Activated naive CD8-positive, alpha-beta T cell treated with anti-CD3 and anti-CD28 coated beads, Interleukin-2, amount 10 ng/mL, durations not matched to agents 7 days and 5 days (primary cell): ENCODE results near the gene ADIRF. TPM values are rescaled to one million over a fixed set of nuclear protein-coding genes. Genes with fewer than 3 reads are reported as not detected.
"Not testable (repeated sequence)": the region's sequence is repeated elsewhere in the genome, so short reads cannot be mapped to it uniquely, and the experiment has no call there.

ENCODE experiments used
- ATAC-seq: fragments of 150-1000 bp; cut with Tn5 transposase; one replicate; pipeline ENCODE4 v1.10.0; 2021; ENCODE audit warnings: low read depth, moderate library complexity
- POLR2A ChIA-PET: fragments of 350-600 bp; sonication (Branson Sonifier 250); formaldehyde crosslinking; loops from one replicate; lab custom pipeline; 2021; ENCODE audit warnings: antibody characterized with exemption; lab: Charles Lee
- DNase-seq: peaks from one replicate; pipeline ENCODE4 v3.0.0; 2021
- H3K27ac Mint-ChIP-seq: one replicate; pipeline ENCODE4 v1.8.0; 2022; ENCODE audit warnings: mild to moderate bottlenecking, mixed read lengths
- H3K27me3 Mint-ChIP-seq: one replicate; pipeline ENCODE4 v1.8.0; 2022; ENCODE audit warnings: mild to moderate bottlenecking, moderate library complexity, mixed read lengths
- H3K36me3 Mint-ChIP-seq: one replicate; pipeline ENCODE4 v1.8.0; 2021; ENCODE audit warnings: mild to moderate bottlenecking, mixed read lengths
- H3K4me1 Mint-ChIP-seq: one replicate; pipeline ENCODE4 v1.8.0; 2021; ENCODE audit warnings: mixed read lengths
- H3K4me3 Mint-ChIP-seq: one replicate; pipeline ENCODE4 v1.8.0; 2022; ENCODE audit warnings: mild to moderate bottlenecking, moderate library complexity, mixed read lengths
- H3K9me3 Mint-ChIP-seq: one replicate; pipeline ENCODE4 v1.8.0; 2021; ENCODE audit warnings: mixed read lengths
- total RNA-seq, 2 experiments: library from RNA; stranded (reverse); gene quantifications; one replicate each; pipeline ENCODE4 v1.2.3, GENCODE V29; 2021

Gene ADIRF
- total RNA-seq: not detected

DNA sequence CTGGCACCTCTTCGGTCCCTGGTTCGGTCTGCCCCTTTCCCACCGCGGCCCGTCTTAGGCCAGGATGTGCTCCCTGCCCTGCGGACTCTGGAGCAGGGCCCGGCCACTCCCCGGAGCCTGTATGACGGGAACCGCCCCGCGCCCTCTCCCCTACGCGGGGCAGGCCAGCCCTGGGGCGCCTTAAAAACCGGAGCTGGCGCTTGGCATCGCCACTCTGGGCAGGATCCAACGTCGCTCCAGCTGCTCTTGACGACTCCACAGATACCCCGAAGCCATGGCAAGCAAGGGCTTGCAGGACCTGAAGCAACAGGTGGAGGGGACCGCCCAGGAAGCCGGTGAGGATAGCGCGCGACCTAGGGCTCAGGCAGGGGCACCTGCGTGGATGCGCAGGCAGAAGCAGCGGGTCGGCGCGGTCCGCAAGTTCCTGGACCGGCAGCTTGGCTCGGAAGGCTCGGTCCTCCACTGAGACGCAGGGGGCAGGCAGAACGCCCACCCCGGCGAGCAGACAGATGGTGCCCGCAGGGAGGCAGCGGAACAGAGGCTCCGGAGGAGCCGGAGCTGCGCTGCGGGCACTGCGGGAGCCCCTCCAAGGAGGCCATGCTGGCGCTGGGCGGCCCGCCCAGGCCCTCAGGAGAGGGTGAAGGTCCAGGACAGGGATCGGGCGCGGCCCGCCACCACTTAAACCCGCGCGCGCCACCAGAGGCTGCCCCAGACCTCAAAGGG lies at the start of gene ADIRF:
Gene ADIRF, plus strand, starts transcription at position 212 of the 723 bp plus-strand sequence. Its CDS starts 63 bp downstream, at position 275.
- DNase-seq: no peak
- POLR2A ChIA-PET: interaction anchor here (0.6 kb wide), 1 partner anchor 124 kb away, joined by 3 read pairs; no protein-coding TSS in a partner anchor
- H3K27me3 Mint-ChIP-seq: peaks cover 19% of the 10 kb centered on the region
- peak within 1 kb of the TSS; percentile 45 for H3K4me3 Mint-ChIP-seq
- H3K9me3 Mint-ChIP-seq: no peaks in the 10 kb centered on the region
- peaks cover 28% of the 10 kb centered on the region for H3K4me1 Mint-ChIP-seq
- H3K36me3 Mint-ChIP-seq: no peaks in the 10 kb centered on the region
- no peak within 1 kb of the TSS for H3K27ac Mint-ChIP-seq
- ATAC-seq: no peak

DNA sequence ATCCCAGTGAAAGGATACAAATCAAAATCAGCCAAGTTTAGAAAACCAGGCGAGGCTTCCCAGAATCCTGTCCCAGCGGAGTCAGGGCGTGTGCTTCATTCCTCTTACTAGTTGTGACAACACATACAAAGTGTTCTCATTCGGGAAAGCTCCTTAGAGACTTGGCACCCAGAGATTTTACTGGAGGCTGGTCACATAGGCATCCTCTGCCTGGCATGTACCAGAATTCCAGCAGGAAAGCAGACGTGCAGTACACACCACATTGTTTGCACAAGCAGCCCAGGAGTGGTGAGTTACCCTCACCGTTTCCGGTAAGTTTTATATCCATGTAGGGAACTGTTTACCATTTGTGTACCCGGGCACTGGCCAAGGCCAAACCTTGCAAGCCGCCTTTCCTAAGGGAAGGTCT lies 45.7 kb upstream of the ADIRF start:
- DNase-seq (no peak), ATAC-seq (no peak)
- Mint-ChIP-seq H3K36me3 (peaks cover 14% of the 10 kb centered on the region), H3K4me1 (no peaks in the 10 kb centered on the region), H3K9me3 (no peaks in the 10 kb centered on the region), H3K27ac (no peak overlapping the region), H3K27me3 (no peaks in the 10 kb centered on the region), H3K4me3 (no peak overlapping the region)
- POLR2A ChIA-PET: no interaction called here

DNA sequence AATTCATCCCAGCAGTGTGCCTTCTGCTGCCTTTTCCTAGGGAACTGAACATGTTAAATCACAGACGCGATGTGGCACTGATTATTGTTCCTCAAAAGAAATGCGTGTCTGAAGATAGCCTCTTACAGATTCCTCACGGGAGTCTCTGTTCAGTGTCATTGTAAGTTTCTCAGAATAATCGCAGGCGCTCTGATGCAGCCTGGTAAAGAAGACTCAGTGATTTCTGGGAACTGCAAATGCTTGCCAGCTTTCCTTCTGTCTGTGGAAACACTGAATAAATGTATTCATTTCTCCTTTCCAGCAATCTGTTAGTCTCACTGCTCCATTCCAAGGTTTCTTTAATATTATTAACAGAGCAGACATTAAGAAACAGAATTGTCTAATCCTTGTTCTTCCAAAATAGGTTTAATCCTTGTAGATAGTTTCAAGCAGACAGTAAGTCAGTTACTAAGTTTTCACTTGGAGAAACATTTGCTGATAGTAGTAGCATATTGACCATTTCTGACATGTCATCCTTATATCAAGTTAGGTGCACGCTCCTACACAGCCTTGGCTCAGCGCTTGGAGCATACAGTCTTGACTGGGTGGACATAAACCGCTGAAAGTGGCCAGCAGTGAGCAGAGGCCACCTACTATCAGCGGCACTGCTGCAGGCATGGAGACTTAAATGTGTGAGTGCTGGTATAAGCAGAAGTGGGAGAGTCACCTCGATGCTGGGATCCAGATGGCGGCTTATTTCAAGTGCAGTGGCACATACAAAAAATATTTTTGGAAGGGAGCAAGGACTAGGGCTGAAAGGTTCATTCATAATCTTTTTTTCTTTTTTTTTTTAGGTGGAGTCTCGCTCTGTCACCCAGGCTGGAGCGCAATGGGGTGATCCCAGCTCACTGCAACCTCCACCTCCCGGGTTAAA lies 38.6 kb upstream of the ADIRF start:
- H3K27ac Mint-ChIP-seq: no peak overlapping the region
- POLR2A ChIA-PET: no interaction called here
- H3K9me3 Mint-ChIP-seq: no peaks in the 10 kb centered on the region

DNA sequence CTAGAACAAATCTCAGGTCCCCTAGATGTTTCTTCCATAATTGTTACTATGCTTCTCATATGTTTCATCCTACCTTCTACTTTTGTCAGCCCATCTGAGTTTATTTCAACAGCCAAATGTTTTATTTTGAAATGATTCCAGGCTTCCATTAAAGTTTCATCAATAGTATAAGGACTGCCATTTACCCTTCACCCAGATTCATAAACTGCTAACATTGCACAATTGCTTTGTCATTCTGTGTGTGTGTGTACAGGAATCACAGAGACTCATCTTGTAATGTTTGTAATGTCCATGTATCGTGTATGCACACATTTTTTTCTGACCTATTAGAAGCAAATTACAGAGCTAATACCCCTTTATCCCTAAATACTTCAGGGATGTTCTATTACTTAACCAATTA lies 36.4 kb upstream of the ADIRF start:
- H3K4me3 Mint-ChIP-seq: no peak overlapping the region
- no peaks in the 10 kb centered on the region for H3K36me3 Mint-ChIP-seq
- H3K9me3 Mint-ChIP-seq: no peaks in the 10 kb centered on the region
- H3K4me1 Mint-ChIP-seq: peaks cover 6% of the 10 kb centered on the region
- DNase-seq: no peak
- no peak for ATAC-seq
- POLR2A ChIA-PET: no interaction called here
- H3K27me3 Mint-ChIP-seq: no peaks in the 10 kb centered on the region
- no peak overlapping the region for H3K27ac Mint-ChIP-seq

More for the DNA sequence above, 38.6 kb upstream of the ADIRF start:
- Mint-ChIP-seq H3K4me3 (no peak overlapping the region), H3K4me1 (peaks cover 6% of the 10 kb centered on the region), H3K36me3 (no peaks in the 10 kb centered on the region), H3K27me3 (no peaks in the 10 kb centered on the region)
- DNase-seq: no peak
- no peak for ATAC-seq

DNA sequence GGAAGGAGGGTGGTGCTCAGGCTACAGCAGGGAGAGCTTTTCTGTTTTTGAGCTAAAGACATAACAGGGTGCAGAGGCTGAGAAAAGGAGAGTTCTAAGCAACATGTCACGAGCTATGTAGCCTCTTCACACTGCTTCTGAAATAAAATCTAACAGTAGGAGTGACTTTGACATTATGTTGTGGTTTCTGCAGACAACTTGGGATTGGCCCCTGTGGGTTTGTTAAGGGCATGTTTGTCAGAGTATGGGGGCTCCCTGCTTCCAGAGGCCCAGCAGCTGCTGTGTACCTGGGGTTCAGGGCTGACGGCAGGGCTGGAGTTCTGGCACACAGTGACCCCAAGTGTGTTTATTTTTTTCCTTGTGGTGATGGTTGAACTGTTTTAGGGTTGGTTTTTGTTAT lies 35.6 kb upstream of the ADIRF start:
- Mint-ChIP-seq H3K4me3 (no peak overlapping the region), H3K4me1 (peaks cover 6% of the 10 kb centered on the region), H3K36me3 (no peaks in the 10 kb centered on the region), H3K27me3 (peaks cover 2% of the 10 kb centered on the region), H3K9me3 (no peaks in the 10 kb centered on the region), H3K27ac (peak overlapping the region; percentile 15)
- no peak for ATAC-seq
- POLR2A ChIA-PET: no interaction called here
- no peak for DNase-seq

DNA sequence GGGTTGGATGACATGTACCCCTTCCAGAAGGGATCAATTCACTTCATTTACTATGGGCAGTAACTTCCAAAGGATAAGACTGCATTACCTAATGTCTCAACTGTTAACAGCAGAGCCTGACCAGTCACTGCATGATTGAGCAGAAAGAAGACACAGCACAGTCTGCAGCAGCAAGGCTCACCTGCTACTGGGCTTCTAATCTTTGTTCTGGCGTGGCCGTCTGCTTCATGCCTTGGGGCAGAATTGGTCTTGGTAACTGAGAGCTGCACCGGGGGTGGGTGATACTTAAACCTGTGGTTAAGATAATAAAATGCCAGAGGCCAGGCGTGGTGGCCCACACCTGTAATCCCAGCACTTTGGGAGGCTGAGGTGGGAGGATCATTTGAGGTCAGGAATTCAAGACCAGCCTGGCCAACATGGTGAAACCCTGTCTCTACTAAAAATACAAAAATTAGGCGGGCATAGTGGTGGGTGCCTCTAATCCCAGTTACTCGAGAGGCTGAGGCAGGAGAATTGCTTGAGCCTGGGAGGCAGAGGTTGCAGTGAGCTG lies 34.0 kb upstream of the ADIRF start:
- H3K4me3 Mint-ChIP-seq, DNase-seq, H3K27ac Mint-ChIP-seq, ATAC-seq, H3K27me3 Mint-ChIP-seq, POLR2A ChIA-PET, H3K36me3 Mint-ChIP-seq, H3K9me3 Mint-ChIP-seq, H3K4me1 Mint-ChIP-seq: not testable (repeated sequence)

DNA sequence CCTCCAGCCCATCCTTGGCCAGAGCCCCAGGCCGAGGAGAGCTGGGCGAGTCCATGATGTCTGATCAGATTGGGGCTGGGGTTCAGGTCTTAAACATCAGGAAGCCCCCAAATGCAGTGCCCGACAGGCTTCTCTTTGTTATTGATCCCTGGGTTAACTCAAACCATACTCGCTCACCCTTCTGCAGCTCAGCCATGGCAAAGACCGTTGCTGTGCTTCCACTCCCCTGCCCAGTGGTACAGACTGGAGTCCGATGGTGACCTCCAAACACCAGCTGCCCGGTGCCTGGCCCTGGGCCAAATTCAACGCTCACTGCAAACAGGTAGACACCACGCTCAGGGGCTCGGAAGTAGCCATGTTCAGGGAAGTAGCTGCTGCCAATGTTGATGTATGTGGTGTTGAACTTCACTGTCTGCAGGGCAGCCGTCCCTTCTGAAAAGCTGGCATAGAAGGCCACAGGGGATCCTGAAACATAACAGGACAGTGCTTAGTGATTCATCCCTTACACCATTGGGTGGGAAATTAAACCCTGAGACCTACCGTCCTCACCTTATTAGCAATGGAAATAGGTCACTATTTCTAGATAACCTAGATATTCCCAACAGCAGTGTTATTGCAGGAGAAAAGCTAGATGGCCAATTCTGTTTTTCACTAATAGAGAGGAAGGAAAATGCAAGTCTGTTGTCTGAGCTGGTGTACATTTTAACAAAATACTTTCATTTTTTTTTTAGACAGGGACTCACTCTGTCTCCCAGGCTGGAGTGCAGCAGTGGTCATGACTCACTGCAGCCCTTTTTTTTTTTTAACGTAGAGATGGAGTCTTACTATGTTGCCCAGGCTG lies 31.4 kb upstream of the ADIRF start:
- DNase-seq: no peak
- POLR2A ChIA-PET: no interaction called here

DNA sequence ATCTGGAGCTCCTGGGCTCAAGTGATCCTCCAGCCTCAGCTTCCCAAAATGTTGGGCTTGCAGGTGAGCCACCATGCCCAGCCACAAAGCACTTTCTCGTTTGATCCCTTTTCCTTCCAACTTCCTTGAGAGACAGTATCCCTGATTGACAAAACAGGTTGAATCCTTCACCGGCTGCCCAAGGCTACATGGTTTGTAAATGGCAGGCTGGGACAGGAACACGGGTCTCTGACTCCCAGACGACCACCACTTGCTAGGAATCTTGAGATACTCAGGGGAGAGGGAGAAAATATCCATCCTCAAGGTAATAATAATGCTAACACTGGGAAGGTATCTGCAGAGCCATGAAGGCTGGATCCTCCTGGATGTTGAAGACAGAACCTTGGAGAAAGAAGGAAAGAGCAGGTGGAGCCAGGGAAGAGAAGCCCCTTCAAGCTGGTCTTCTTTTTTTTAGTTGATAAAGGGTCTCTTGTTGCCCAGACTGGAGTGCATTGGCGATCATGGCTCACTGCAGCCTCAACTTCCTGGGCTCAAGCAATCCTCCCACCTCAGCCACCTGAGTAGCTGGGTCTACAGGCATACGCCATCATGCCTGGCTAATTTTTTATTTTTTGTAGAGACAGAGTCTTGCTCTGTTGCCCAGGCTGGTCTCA lies 30.7 kb upstream of the ADIRF start:
- ATAC-seq (no peak), DNase-seq (no peak)
- POLR2A ChIA-PET: no interaction called here
- H3K27ac Mint-ChIP-seq: no peak overlapping the region
- H3K27me3 Mint-ChIP-seq: peaks cover 3% of the 10 kb centered on the region
- H3K4me3 Mint-ChIP-seq: no peak overlapping the region
- peaks cover 4% of the 10 kb centered on the region for H3K4me1 Mint-ChIP-seq
- H3K36me3 Mint-ChIP-seq: no peaks in the 10 kb centered on the region
- no peaks in the 10 kb centered on the region for H3K9me3 Mint-ChIP-seq

More for the DNA sequence above, 31.4 kb upstream of the ADIRF start:
- Mint-ChIP-seq H3K9me3 (no peaks in the 10 kb centered on the region), H3K36me3 (no peaks in the 10 kb centered on the region), H3K27ac (no peak overlapping the region), H3K27me3 (peaks cover 3% of the 10 kb centered on the region), H3K4me1 (peaks cover 6% of the 10 kb centered on the region), H3K4me3 (no peak overlapping the region)
- ATAC-seq: no peak

DNA sequence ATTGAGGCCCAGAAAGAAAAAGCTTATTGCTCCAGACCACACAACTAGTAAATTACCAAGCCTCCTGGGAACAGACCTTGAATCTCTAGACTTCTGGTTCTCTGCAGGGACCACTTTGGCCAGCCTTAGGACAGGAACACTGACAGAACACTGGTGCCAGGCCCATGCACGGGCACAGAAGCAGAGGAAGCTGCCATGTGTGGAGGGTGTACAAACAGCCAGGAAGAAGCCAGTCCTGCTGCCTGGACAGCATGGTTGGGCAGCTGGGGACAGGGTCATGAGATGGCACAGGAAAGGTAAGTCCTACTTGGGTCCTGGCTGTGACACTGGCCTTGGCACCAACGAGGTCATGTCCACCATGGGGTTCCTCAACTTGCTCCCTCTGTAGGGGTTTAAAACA lies 30.0 kb upstream of the ADIRF start:
- no peaks in the 10 kb centered on the region for H3K36me3 Mint-ChIP-seq

DNA sequence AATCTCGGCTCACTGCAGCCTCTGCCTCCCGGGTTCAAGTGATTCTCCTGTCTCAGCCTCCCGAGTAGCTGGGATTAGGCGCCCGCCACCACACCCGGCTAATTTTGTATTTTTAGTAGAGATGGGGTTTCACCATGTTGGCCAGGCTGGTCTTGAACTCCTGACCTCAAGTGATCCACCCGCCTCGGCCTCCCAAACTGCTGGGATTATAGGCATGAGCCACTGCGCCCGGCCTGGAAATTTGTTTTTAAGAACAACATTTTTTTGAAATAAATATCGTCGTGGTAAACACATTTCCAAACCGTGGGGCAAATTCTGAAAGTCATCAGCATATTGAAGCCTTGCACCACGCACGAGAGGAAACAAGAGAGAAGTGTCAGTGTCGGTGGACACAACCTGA lies 28.2 kb upstream of the ADIRF start:
- H3K9me3 Mint-ChIP-seq, H3K36me3 Mint-ChIP-seq, H3K4me3 Mint-ChIP-seq, ATAC-seq, DNase-seq, POLR2A ChIA-PET, H3K4me1 Mint-ChIP-seq, H3K27me3 Mint-ChIP-seq: not testable (repeated sequence)
- H3K27ac Mint-ChIP-seq: peak overlapping the region; percentile 64

More for the DNA sequence above, 30.0 kb upstream of the ADIRF start:
- H3K9me3 Mint-ChIP-seq: no peaks in the 10 kb centered on the region
- H3K4me3 Mint-ChIP-seq: no peak overlapping the region
- no peak for DNase-seq
- POLR2A ChIA-PET: no interaction called here
- H3K27me3 Mint-ChIP-seq: peaks cover 3% of the 10 kb centered on the region
- ATAC-seq: no peak
- H3K27ac Mint-ChIP-seq: no peak overlapping the region
- no peaks in the 10 kb centered on the region for H3K4me1 Mint-ChIP-seq

DNA sequence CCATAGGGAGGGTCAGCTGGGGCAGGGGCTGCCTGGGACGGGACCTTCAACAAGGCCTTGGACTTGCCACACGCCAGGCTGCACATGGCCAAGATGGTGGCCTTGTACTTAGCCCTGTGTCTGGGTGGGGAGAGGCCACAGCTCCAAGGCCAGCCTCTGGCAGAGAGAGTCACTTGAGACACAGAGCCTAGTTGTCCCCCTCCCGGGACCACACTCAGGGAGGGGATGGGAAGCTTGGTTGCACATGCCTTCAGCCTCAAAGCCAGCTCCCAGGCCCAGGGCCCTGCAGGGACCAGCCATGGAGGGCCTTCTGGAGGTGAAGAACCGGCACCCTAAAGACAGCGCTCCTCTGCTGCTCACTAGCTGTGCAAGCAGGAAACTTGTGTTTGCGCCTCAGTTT lies 27.6 kb upstream of the ADIRF start:
- Mint-ChIP-seq H3K36me3 (no peaks in the 10 kb centered on the region), H3K27ac (no peak overlapping the region), H3K27me3 (peaks cover 3% of the 10 kb centered on the region), H3K9me3 (no peaks in the 10 kb centered on the region), H3K4me1 (peaks cover 8% of the 10 kb centered on the region), H3K4me3 (no peak overlapping the region)
- DNase-seq: no peak
- POLR2A ChIA-PET: interaction anchor here (1.0 kb wide), 1 partner anchor 26 kb away, joined by 4 read pairs; no protein-coding TSS in a partner anchor
- no peak for ATAC-seq

DNA sequence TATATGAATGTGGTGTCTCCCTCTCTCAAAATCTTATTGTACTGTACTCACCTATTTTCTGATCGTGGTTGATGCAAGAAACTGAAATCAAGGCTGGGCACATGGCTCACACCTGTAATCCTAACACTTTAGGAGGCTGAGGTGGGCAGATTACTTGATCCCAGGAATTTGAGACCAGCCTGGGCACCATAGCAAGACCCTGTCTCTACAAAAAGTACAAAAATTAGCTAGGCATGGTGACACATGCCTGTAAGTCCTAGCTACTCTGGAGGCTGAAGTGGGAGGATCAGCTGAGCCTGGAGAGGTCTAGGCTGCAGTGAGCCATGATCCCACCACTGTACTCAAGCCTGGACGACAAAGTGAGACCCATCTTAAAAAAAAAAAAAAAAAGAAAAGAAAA lies 26.9 kb upstream of the ADIRF start:
- H3K4me1 Mint-ChIP-seq: peaks cover 9% of the 10 kb centered on the region
- H3K27ac Mint-ChIP-seq: no peak overlapping the region
- H3K4me3 Mint-ChIP-seq: no peak overlapping the region
- H3K27me3 Mint-ChIP-seq: peaks cover 3% of the 10 kb centered on the region
- POLR2A ChIA-PET: interaction anchor here (1.0 kb wide), 1 partner anchor 25 kb away, joined by 4 read pairs; no protein-coding TSS in a partner anchor
- DNase-seq: no peak
- H3K9me3 Mint-ChIP-seq: no peaks in the 10 kb centered on the region
- no peak for ATAC-seq
- no peaks in the 10 kb centered on the region for H3K36me3 Mint-ChIP-seq
